GM10248 (cell line): ENCODE results near the gene BACE2.
"Not testable (repeated sequence)": the region's sequence is repeated elsewhere in the genome, so short reads cannot be mapped to it uniquely, and the experiment has no call there.

Experiments
- CTCF ChIA-PET: fragments of 300-600 bp; sonication (Branson Sonifier 250); formaldehyde crosslinking; extraction: SDS; loops from one replicate; lab custom pipeline; 2021; ENCODE audit warnings: antibody characterized with exemption; lab: Yijun Ruan, JAX
- POLR2A ChIA-PET: fragments of 350-650 bp; sonication (Branson Sonifier 250); formaldehyde crosslinking; extraction: SDS; loops from one replicate; lab custom pipeline; 2020; ENCODE audit warnings: antibody characterized with exemption; lab: Yijun Ruan, JAX
- DNase-seq: peaks from one replicate; pipeline ENCODE4 v3.0.0; 2012; ENCODE audit errors: extremely low spot score
- CTCF ChIP-seq: IDR thresholded peaks from 2 replicates; pipeline ENCODE4 v1.5.1; 2012; ENCODE audit warnings: mild to moderate bottlenecking, low read depth; ENCODE audit errors: extremely low read depth, missing control alignments, control extremely low read depth

BACE2 gene

GRCh38 chr21:41195311-41195710 is 27.4 kb downstream of the BACE2 start:
- TF ChIP-seq CTCF: no peak
- DNase-seq: no peak
- CTCF ChIA-PET: no interaction called here
- POLR2A ChIA-PET: no interaction called here

GRCh38 chr21:41196993-41197392 is 29.0 kb downstream of the BACE2 start:
- ChIA-PET POLR2A (no interaction called here), CTCF (no interaction called here)
- no peak for DNase-seq
- TF ChIP-seq CTCF: no peak

GRCh38 chr21:41197582-41197981 is 29.6 kb downstream of the BACE2 start:
- DNase-seq: no peak
- POLR2A ChIA-PET: no interaction called here
- no peak for TF ChIP-seq CTCF
- CTCF ChIA-PET: no interaction called here

GRCh38 chr21:41198647-41199046 is 30.7 kb downstream of the BACE2 start:
- DNase-seq, POLR2A ChIA-PET, CTCF ChIA-PET: not testable (repeated sequence)

- ChIA-PET POLR2A (no interaction called here), CTCF (no interaction called here)
- TF ChIP-seq CTCF: no peak
- DNase-seq: no peak
These were observed 31.2 kb downstream of the BACE2 start for GRCh38 chr21:41199123-41199522.

- CTCF ChIA-PET: no interaction called here
- POLR2A ChIA-PET: no interaction called here
- no peak for DNase-seq
- no peak for TF ChIP-seq CTCF
These were observed 31.6 kb downstream of the BACE2 start for GRCh38 chr21:41199588-41199987.

GRCh38 chr21:41201385-41201784 is 33.4 kb downstream of the BACE2 start:
- CTCF ChIA-PET: no interaction called here
- POLR2A ChIA-PET: no interaction called here
- no peak for DNase-seq
- TF ChIP-seq CTCF: no peak
